Gastrocnemius medialis (tissue), 4 donors: ENCODE results near the gene NAGA. TPM values are rescaled to one million over a fixed set of nuclear protein-coding genes. Genes with fewer than 3 reads are reported as not detected.

Experiments used
- ATAC-seq, 2 donors: fragments of 150-250 bp; one replicate each; pipeline ENCODE4 v1.9.1; 2016
- DNase-seq, 2 donors: peaks; one replicate each; pipeline ENCODE4 v3.0.0-alpha.2; 2019
- H3K27ac ChIP-seq, 4 donors: fragments of 200-600 bp; sonication (generic); 1 replicate in 1 of 4; 2 replicates in 3 of 4; pipeline ENCODE4 v1.5.1; 2016 to 2018; ENCODE audit warnings: mild to moderate bottlenecking in 2 of 4, moderate library complexity in 1 of 4
- H3K27me3 ChIP-seq, 3 donors: fragments of 200-600 bp; sonication (generic) in 2 of 3; 1 replicate in 1 of 3; 2 replicates in 2 of 3; pipeline versions ENCODE4 v1.5.1 to v1.6.0; 2016 to 2019; ENCODE audit warnings: mild to moderate bottlenecking in 1 of 3, moderate library complexity in 1 of 3
- H3K36me3 ChIP-seq, 2 donors: fragments of 200-600 bp; sonication (generic) in 1 of 2; one replicate each; pipeline ENCODE4 v1.5.1; 2017 to 2018
- H3K4me1 ChIP-seq, 2 donors: fragments of 200-600 bp; sonication (generic) in 1 of 2; one replicate each; pipeline ENCODE4 v1.5.1; 2016 to 2017; ENCODE audit warnings: mild to moderate bottlenecking in 2 of 2
- H3K4me3 ChIP-seq, 4 donors: fragments of 200-600 bp; sonication (generic) in 3 of 4; 1 replicate in 1 of 4; 2 replicates in 3 of 4; pipeline ENCODE4 v1.5.1; 2016 to 2019; ENCODE audit warnings: mild to moderate bottlenecking in 2 of 4
- H3K9me3 ChIP-seq, 3 donors: fragments of 200-600 bp; sonication (generic) in 2 of 3; 1 replicate in 1 of 3; 2 replicates in 2 of 3; pipeline ENCODE4 v1.5.1; 2016 to 2019
- POLR2A ChIP-seq, 2 donors: fragments of 450-650 bp; IDR thresholded peaks; one replicate each; pipeline ENCODE4 v1.6.1; 2017; ENCODE audit warnings: antibody characterized with exemption in 2 of 2, mild to moderate bottlenecking in 2 of 2, moderate library complexity in 2 of 2
- in situ Hi-C, 4 donors: fragments of 200-750 bp; cut with MboI; loops; one replicate each; pipeline versions ENCODE4 v1.15.0 to v1.8.0; 2017; ENCODE audit warnings: low sequenced_read_pairs in 4 of 4
- intact Hi-C: fragments of 100-400 bp; cut with DNase I; formaldehyde crosslinking; loops from one replicate; pipeline ENCODE4 v1.15.1; 2023; ENCODE audit warnings: low total_unique reads
- total RNA-seq, 4 donors: library from RNA; depleted of rRNA; stranded (reverse); fragments of >200 nt; gene quantifications; one replicate each; pipeline versions ENCODE4 v1.1.0 to v1.2.3, GENCODE V29; 2016
- TF ChIP-seq, protein P1 (sequence below), 5 experiments: fragments of 450-650 bp in 3 of 5; fragments of 200-600 bp in 2 of 5; sonication (generic) in 2 of 5; IDR thresholded peaks in 4 of 5; conservative IDR thresholded peaks in 1 of 5; 1 replicate in 4 of 5; 2 replicates in 1 of 5; pipeline ENCODE4 v1.5.1; 2016 to 2019; ENCODE audit warnings: antibody characterized with exemption in 5 of 5, mild to moderate bottlenecking in 3 of 5, moderate library complexity in 3 of 5

The NAGA gene
- total RNA-seq, 4 donors from 2014 or later, result 8.7 to 14.1 (median 11.9) TPM

DNA sequence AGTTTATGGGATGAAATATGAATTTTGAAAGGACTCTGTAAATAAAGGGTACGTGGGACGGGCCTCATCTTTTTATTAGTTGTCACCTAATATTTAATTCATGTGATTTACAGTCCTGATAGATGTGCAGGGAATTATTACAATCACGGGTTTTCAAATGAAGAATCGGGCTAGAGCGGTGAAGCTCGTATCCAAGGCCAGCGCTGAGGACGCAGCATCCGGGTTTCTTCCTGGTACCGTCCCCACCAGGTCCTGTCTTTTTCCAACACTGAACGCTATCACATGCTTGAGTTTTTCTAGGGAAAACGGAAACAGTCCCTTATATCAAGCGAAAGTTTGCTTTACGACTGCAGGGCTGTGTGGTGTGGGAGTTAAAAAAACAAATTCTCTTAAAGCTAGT is 9.7 kb upstream of the NAGA start:
- TF ChIP-seq, protein P1, sequence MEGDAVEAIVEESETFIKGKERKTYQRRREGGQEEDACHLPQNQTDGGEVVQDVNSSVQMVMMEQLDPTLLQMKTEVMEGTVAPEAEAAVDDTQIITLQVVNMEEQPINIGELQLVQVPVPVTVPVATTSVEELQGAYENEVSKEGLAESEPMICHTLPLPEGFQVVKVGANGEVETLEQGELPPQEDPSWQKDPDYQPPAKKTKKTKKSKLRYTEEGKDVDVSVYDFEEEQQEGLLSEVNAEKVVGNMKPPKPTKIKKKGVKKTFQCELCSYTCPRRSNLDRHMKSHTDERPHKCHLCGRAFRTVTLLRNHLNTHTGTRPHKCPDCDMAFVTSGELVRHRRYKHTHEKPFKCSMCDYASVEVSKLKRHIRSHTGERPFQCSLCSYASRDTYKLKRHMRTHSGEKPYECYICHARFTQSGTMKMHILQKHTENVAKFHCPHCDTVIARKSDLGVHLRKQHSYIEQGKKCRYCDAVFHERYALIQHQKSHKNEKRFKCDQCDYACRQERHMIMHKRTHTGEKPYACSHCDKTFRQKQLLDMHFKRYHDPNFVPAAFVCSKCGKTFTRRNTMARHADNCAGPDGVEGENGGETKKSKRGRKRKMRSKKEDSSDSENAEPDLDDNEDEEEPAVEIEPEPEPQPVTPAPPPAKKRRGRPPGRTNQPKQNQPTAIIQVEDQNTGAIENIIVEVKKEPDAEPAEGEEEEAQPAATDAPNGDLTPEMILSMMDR (IDR thresholded peaks at IDR 0.05 in 4 of 5, conservative IDR thresholded peaks at IDR 0.05 in 1 of 5), result no peak
- TF ChIP-seq POLR2A (IDR thresholded peaks at IDR 0.05), result no peak
- in situ Hi-C loops (loop anchor here in 1 of 4 donors (25.0 kb wide), 1 partner anchor 357 kb away; the partner anchor contains the start of gene NFAM1), intact Hi-C loops (loop anchor here (2.0 to 10.0 kb wide), 2 partner anchors 391 to 795 kb away; partner anchors contain the start of genes RANGAP1 and SNU13)
- no peaks in the 10 kb centered on the region for H3K9me3 ChIP-seq
- peak overlapping the region; percentile 69 to 89 (median 86) for H3K4me3 ChIP-seq
- ATAC-seq (peak; percentile 25 to 26), DNase-seq (no peak)
- H3K27me3 ChIP-seq, result no peaks in the 10 kb centered on the region
- peaks cover 0 to 22% of the 10 kb centered on the region in 2 donors for H3K36me3 ChIP-seq
- H3K4me1 ChIP-seq, result peaks cover 30 to 35% of the 10 kb centered on the region in 2 donors
- peak overlapping the region; percentile 95 to 100 (median 100) for H3K27ac ChIP-seq

DNA sequence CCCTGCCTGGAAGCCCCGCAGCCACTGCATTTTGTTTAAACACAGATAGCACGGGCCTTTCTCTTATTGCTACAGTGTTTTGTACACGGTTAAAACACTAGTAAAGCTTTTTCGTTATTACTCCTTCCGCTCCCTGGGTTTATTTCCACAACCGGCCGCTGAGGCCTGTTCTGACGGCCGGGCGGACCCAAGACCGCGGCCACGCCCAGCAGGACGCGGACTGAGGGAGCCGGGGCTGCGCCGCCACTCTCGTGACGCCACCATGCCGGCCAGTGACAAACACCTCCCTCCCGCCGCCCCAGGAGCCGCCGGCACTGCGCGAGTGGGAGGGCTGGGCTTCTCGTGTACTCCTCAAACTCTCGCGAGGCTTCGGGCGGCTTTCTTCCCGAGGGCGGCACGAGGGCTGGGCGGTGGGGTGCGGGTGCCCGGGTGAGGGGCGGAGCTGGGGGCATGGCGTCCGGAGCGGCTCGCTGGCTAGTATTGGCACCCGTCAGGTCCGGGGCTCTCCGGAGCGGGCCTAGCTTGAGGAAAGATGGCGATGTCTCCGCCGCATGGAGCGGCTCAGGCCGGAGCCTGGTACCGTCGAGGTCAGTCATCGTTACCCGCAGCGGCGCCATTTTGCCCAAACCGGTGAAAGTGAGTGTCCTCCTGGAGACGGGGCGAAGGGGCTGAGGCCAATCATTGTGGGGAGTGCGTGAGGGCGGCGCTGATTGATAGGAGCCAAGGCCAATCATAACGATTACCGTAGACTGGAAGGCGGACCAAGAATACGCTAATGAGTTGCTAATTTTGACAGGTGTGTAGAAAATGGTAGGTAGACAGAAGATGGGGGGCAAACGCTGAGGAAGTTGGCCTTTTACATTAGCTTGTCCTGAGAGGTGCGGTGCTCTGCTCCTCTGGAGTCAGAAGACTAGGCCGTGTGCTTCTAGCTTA is 9.0 kb upstream of the NAGA start, which contains the start of gene SMDT1:
Gene SMDT1, plus strand, starts transcription at position 382 of the 933 bp plus-strand sequence. Its CDS starts 69 bp downstream, at position 451.
- no peaks in the 10 kb centered on the region for H3K27me3 ChIP-seq
- H3K27ac ChIP-seq, result peak within 1 kb of the TSS; percentile 95 to 100 (median 100)
- intact Hi-C loops, result loop anchor here (1.0 to 10.0 kb wide), 5 partner anchors 11 to 985 kb away; partner anchors contain the start of genes EP300, NDUFA6, RANGAP1 and SNU13
- H3K4me3 ChIP-seq, result peak within 1 kb of the TSS; percentile 69 to 89 (median 86)
- H3K4me1 ChIP-seq, result peaks cover 30 to 37% of the 10 kb centered on the region in 2 donors
- TF ChIP-seq, protein P1 (IDR thresholded peaks at IDR 0.05 in 4 of 5, conservative IDR thresholded peaks at IDR 0.05 in 1 of 5), result peak in 1 of 5 experiments; percentile 26
- peak; percentile 97 for TF ChIP-seq POLR2A (IDR thresholded peaks at IDR 0.05)
- H3K9me3 ChIP-seq, result no peaks in the 10 kb centered on the region
- in situ Hi-C loops, result loop anchor here in 1 of 4 donors (25.0 kb wide), 1 partner anchor 358 kb away; the partner anchor contains the start of gene NFAM1
- ATAC-seq, result peak; percentile 92 to 94
- H3K36me3 ChIP-seq, result peaks cover 0 to 15% of the 10 kb centered on the region in 2 donors
- DNase-seq, result peak; percentile 99

DNA sequence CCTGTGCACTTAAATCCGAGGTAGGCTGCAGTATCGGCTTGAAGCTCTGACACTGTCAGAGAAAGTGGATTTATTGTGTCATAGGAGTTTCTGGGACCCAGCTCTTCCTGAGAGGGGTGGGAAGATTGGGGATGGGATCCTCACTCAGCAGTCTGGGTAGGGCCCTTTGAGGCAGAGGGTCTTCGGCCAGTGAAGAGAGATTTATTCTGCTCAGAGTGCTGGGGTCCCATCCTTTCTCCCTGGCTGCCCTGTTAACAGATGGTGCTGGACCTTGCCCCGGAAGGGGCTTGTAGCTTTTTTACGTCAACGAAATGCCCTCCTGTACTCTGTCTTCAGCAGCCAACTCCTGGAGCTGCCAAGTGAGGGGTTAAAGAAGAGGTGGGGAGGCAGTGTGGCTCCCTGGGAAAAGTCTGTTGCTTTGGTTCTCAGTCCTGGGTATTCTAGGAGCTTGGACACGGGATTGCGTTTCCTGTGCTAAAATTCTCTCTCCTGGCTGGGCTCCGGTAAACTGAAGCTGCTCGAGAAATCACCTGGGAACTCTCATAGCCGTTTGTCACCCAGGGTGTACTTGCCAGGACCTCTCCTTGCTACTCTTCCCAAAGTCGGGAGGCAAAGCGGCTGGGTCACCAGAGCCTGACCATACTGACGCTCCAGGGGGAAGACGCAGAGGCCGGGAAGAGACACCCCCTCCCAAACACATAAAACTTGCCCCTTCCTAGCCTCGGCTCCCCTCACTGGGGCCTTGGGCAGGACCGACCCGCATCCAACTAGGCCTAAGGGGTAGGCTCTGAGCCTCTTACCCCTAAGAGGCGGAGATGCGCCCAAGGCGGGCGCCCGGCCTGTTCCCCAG is 8.1 kb upstream of the NAGA start:
- in situ Hi-C loops, result loop anchor here in 1 of 4 donors (25.0 kb wide), 1 partner anchor 359 kb away; the partner anchor contains the start of gene NFAM1
- peak; percentile 20 to 24 for ATAC-seq
- intact Hi-C loops, result loop anchor here (1.0 to 10.0 kb wide), 3 partner anchors 12 to 984 kb away; partner anchors contain the start of genes EP300, NDUFA6 and SREBF2
- DNase-seq, result peak; percentile 36 to 44
- Histone ChIP-seq H3K36me3 (peaks cover 0 to 14% of the 10 kb centered on the region in 2 donors), H3K4me3 (peak overlapping the region; percentile 69 to 89 (median 86)), H3K9me3 (no peaks in the 10 kb centered on the region), H3K27ac (peak overlapping the region; percentile 95 to 100 (median 100)), H3K4me1 (peaks cover 30 to 46% of the 10 kb centered on the region in 2 donors), H3K27me3 (no peaks in the 10 kb centered on the region)
- no peak for TF ChIP-seq POLR2A (IDR thresholded peaks at IDR 0.05)
- TF ChIP-seq, protein P1 (IDR thresholded peaks at IDR 0.05 in 4 of 5, conservative IDR thresholded peaks at IDR 0.05 in 1 of 5), result no peak
